Activated naive CD4-positive, alpha-beta T cell treated with anti-CD3 and anti-CD28 coated beads, Interleukin-2, amount 50 U/mL, for 16 hours (primary cell): Measurements from ENCODE around the gene RPUSD4.

Experiments used
- DNase-seq: peaks from one replicate; pipeline ENCODE4 v3.0.0-alpha.2; 2020

The RPUSD4 gene

DNA sequence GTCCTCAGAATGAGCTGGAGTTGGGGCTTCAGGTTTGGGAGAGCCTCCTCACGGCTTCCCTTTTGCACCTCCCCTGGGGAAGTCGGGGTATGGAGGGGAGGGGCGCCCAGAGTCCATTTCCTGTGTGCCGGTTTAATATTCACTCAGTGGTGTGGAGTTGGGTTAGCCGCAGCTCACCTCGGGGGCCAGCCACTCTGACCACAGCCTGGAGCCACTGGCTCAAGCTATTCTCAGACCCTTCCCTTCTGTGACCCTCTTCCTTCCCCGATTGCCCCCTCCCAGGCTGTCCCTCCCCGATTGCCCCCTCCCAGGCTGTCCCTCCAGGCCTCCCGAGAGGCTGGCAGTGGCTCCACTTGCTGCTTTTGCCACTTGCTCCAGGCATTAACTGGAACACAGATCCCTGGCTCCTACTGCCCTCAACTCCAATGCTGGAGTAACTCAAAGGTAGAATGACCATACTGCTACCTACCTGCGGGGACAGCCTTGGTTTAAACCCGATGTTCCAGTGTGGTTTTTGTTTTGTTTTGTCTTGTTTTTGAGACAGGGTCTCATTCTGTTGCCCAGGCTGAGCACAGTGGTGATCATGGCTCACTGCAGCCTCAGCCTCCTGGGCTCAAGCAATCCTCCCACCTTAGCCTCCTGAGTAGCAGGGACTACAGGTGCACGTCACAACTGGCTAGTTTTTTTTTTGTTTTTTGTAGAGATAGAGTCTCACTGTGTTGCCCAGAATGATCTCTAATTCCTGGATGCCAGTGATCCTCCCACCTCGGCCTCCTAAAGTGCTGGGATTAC lies 29.3 kb downstream of the RPUSD4 start:
- DNase-seq, result no peak

- DNase-seq, result no peak
These were observed 34.5 kb downstream of the RPUSD4 start for GRCh38 chr11:126176853-126177470.

DNA sequence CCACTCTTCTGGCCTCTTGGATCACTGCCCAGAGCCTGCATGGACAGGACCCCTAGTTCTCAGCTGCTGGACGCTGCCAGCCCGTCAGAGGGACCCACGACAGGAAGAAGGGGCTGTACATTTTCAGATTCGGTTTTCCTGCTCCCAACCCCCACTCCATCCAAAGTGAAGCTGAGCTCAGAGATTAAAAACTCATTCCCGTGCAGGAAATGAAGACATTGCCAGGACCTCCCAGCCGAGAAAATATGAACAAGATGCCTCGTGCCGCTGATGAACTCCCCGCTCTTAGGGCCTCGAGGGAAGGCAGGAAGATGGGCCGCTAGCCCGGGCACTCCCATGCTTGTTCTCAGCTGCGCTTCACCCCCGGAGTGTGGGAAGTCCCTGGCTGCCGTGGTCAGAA lies 36.1 kb downstream of the RPUSD4 start:
- DNase-seq, result no peak

GRCh38 chr11:126174816-126175215 lies 36.6 kb downstream of the RPUSD4 start:
- no peak for DNase-seq

DNA sequence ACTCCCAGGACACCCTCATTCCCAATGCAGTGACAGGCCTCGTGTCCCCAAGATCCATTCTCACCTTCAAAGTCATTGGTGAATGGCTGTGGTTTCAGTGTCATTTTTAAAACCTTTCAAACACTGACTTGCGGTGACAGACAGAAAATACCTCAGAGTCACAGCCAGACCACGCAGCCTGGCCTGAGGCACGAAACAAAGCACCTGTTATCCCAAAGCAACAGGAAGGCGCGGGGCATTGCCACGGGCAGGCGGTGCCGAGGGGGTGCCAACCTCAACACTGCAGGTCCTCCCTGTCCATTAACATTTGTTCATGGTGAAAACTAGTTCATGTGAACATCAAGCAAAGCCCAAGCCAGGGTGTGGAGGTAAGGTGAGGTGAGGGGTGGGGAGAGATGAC lies 38.2 kb downstream of the RPUSD4 start:
- DNase-seq, result no peak

GRCh38 chr11:126172596-126173038 lies 38.8 kb downstream of the RPUSD4 start:
- DNase-seq, result no peak

DNA sequence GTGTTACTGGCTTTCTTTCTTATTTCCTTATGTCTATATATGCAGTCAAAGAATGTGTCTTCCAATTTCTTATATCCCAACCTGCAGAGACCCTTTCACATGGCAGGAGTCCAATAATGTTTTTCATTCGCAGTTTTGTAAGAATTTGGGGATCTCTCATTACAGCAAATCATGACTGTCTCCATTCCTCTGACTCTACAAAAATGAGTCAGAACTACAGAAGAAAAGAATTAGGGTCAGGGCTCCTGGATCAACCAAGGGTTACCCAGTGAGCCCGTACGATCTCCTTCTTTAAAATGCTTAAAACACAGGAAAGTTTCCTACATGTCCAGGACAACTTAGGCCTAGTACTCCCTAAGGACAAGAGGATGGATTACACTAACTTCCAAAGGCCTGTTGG lies 42.2 kb downstream of the RPUSD4 start:
- no peak for DNase-seq

DNA sequence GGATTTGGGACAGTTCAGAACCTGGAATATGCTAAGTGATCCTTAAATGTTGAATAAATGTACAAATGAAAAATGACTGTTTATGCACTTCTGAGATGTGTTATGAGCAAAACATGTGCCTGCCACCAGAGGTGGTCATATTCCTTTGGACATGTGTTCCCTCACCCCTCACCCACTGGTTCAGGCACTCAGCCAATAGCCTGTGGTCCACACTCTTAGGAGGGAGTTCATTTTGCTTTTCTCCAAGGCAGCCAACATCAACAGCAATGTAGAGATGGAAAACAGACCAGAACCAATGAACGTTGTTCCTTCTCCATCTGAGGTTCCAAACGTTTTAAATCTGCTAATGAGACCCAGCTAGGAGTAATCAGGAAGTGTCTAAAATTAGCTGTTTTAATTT lies 44.0 kb downstream of the RPUSD4 start:
- DNase-seq, result no peak

GRCh38 chr11:126166413-126166812 lies 45.0 kb downstream of the RPUSD4 start:
- no peak for DNase-seq

DNA sequence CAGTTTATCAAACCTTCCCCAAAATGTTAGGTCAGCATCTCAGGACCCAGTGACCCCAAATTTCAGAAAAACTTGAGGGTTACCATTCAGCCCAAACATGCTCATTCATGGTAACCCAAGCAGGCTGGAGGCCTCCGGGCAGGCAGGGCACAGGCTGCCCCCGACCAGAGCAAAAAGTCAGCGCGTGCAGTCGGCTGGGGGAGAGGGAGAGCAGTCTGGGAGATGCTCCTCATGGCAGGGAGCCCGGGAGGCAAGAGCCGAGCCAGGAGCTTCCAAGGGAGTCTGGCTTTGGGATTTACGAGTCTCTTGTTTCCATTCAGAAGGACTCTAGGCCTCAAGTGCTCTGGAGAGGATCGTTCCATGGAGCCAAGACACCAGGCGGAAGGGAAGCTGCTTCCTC lies 45.7 kb downstream of the RPUSD4 start:
- DNase-seq, result no peak

DNA sequence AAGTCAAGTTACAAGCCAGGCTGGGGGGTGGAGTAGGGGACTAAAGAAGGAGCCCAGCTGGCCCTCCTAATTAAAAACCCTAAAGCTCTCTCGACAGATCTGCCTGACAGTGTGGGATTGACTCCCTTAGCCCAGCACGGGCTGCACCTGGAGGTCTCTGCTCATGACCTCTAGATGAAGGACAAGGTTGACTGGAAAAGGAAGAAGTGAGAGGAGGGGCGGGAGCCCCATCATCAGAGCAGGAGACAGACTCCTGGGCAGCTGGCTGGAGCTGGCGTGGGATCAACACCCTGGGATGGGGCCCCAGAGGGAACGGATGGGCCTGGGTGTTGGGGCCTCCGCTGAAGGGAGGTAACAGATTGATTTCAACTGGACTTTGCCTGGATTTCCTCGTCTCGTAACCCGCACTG lies 46.1 kb downstream of the RPUSD4 start:
- no peak for DNase-seq

DNA sequence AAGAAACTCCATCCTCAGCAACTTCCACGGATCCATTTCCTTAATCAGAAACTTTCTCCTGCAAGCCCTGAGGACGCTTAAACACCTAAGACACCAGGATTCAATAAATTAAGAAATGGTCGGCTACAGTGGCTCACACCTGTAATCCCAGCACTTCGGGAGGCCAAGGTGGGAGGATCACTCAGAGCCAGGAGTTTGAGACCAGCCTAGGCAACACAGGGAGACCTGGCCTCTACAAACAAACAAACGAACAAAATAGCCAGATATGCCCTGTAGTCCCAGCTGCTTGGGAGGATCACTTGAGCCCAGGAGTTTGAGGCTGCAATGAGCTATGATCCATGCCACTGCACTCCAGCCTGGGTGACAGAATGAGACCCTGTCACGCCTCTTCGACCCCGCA lies 46.7 kb downstream of the RPUSD4 start:
- no peak for DNase-seq

DNA sequence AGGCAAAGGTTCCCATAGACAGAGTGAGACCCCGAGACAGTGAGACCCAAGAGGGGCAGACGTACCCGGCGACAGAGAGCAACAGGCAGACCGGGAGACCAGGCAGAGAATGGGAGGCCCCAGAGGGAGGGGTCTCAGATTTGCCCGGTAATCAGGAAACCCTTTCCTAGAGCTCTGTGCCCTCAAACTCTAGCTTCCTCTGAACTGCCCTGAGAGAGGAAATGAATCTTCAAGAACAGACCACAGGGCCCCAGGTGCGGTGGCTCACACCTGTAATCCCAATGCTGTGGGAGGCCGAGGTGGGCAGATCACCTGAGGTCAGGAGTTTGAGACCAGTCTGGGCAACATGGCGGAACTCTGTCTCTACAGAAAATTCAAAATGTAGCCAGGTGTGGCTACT lies 47.7 kb downstream of the RPUSD4 start:
- DNase-seq, result no peak

DNA sequence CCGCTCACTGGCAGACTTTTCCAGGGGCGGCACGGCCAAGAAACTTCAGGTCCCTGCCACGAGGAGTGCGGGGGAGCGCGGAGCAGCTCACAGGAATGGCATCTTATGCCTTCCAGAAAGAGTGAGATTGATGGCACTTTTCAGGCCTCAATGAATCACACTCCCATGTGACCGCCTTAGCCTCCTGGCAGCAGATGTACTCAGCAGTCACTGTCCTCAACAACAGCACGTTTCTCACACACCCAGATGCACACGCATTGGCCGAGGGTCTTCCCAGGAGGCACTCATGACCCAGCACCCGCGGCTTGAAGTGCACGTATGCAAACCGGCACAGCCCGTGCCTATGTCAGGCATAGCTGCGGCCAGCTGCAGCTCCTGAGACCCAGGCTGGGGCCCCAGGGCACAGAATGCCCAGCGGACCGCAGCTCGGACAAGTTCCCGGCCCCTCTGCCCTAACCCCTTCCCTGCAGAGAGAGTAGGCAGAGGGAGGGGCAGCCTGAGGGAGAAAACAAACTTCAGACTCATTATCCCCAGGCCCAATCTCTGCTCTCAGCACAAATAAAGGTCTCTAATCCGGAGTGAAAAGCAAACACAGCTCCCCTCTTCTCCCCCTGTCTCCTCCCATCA lies 48.3 kb downstream of the RPUSD4 start:
- DNase-seq, result no peak

GRCh38 chr11:126162306-126163030 lies 49.0 kb downstream of the RPUSD4 start:
- no peak for DNase-seq

DNA sequence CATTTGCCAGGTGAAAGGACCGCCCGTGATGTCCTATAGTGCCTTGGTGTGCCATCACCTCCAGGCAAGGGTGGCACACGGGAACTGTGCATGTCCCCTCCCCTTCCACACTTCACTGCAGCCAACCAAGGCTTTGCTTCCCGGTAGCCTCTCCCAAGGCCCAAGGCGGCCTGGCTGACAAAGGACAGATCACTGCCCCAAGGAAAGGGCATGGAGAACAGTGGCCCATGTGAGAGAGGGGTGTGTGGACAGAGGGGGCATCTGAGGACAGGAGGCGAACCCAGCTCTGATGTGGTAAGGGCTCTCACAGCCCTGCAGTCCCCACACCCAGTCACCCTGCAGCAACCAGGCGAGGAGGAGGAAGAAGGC lies 50.4 kb downstream of the RPUSD4 start:
- DNase-seq, result no peak

- DNase-seq, result no peak
These were observed 51.0 kb downstream of the RPUSD4 start for GRCh38 chr11:126160345-126161022.

DNA sequence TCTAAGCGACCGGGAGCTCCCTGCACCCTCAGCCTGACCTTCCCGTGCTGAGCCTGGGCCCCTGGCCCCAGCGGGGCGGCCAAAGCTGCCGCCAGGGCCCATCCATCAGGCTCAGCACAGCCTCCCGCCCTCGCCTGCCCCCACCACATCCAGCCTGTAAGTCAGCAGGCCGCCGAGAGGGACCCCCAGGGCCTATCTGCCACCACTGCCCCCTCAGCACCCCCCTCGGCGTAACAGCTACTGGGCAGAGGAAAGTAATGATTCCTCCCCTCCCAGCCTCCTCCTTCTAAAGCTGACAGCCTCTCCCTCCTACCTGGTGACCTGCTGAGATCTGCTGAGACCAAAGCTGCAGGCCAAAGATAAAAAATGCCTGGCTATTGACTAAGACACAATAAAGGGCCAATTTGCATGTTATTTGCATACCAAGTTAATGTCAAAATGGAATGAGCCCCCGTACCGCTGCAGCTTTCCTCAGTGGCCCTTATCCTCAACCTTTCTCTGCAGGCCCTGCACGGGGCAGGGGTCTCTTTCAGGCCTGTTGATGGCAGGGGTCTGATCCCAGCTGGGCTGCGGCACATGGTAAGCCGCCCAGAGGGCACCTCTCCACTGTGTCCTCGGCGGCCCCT lies 51.6 kb downstream of the RPUSD4 start:
- DNase-seq, result no peak

- no peak for DNase-seq
These were observed 53.2 kb downstream of the RPUSD4 start for GRCh38 chr11:126158054-126158791.

DNA sequence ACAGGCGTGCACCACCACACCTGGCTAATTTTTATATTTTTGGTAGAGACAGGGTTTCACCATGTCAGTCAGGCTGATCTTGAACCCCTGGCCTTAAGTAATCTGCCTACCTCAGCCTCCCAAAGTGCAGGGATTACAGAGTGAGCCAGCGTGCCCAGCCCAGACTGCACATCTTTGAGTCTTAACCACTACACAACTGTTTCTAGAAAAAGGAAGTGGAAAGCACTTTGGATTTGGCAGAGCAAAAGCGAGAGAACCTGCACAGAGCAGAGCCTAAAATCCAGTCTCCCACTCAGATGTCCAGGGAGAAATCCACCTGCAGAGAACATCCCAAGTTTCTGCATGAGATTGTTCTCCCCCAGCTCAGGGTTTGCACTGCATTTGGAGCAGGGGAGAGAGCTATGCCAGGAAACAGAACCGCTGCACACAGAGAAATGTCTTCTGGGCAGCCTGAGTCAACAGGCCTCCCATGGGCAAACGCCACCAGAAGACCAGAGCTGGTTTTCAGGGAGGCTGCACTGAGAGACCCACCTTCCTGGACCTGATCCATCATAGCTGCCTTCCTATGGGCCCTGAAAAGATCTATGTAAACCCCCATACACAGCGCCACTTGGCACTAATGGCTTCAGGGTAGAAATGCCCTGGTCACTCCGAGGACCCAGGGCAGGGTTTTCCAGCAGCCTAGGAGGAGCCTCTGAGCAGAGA lies 54.0 kb downstream of the RPUSD4 start:
- no peak for DNase-seq

DNA sequence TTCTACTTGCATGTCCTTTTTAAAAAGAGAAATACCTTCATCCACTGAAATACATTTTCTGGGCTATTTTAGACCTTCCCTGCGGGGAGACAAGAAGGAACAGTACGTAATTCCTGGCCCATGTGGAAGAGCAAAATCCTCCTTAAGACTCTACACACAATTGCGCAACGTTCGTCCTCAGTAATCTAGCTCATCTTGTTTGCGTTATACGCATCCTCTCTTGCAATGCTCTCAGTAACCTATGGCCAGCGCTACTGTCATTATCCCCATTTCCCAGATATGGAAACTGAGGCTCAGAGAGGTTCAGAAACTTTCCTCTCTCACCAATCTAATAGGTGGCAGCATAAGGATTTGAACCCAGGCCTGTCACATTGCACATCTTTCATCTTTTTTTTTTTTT lies 54.6 kb downstream of the RPUSD4 start:
- no peak for DNase-seq
